Measurements from ENCODE around the gene HRCT1. TPM values are rescaled to one million over a fixed set of nuclear protein-coding genes. Genes with fewer than 3 reads are reported as not detected.
"Not testable (repeated sequence)": the region's sequence is repeated elsewhere in the genome, so short reads cannot be mapped to it uniquely, and the experiment has no call there.

Gene HRCT1
- total and polyA plus RNA-seq, 2 donors (not counting 1 experiment from before 2014, with no cell fraction given), result not detected

GRCh38 chr9:35896570-35896969 is 9.4 kb upstream of the HRCT1 start:
- H3K4me2 ChIP-seq (replicated peaks; ENCODE audit: low read depth, low read length, poor library complexity, severe bottlenecking), result no peak overlapping the region
- no peaks in the 10 kb centered on the region for H3K36me3 ChIP-seq (replicated peaks in 1 of 2; ENCODE audit: control extremely low read depth in 1 of 2, control insufficient read depth in 1 of 2, extremely low read depth in 1 of 2, insufficient read depth in 2 of 2, low read length in 1 of 2)
- POLR2A ChIA-PET, result no interaction called here
- Mint-ChIP-seq H3K4me3 (no peak overlapping the region), H3K27ac (no peak overlapping the region), H3K4me1 (no peaks in the 10 kb centered on the region), H3K9me3 (ENCODE audit: insufficient read depth) (no peaks in the 10 kb centered on the region), H3K27me3 (peaks cover 38% of the 10 kb centered on the region)
- no peak overlapping the region for H2AFZ ChIP-seq (ENCODE audit: insufficient read depth, low read depth, low read length, poor library complexity, severe bottlenecking)
- intact Hi-C loops (cut with micrococcal nuclease), result no loop called here
- no peaks in the 10 kb centered on the region for H3K9me3 ChIP-seq (ENCODE audit: control extremely low read depth in 1 of 3, control insufficient read depth in 2 of 3, insufficient read depth in 1 of 3, low read length in 2 of 3)
- DNase-seq, result no peak
- 100% methylated on average over 1 of the region's 2 CpGs for WGBS (ENCODE audit: insufficient coverage)
- CTCF ChIA-PET, result interaction anchor here (0.6 to 1.6 kb wide), 3 partner anchors 14 to 106 kb away, joined by 4 to 5 read pairs (median 4); no protein-coding TSS in a partner anchor
- no peaks in the 10 kb centered on the region for H4K20me1 ChIP-seq (ENCODE audit: control insufficient read depth, insufficient read depth, low read length, poor library complexity, severe bottlenecking)
- no peak for ATAC-seq (ENCODE audit: low read depth)
- no peak overlapping the region for H3K9ac ChIP-seq (ENCODE audit: low read length)
- no peaks in the 10 kb centered on the region for H3K79me2 ChIP-seq (ENCODE audit: control insufficient read depth, insufficient read depth, low read length)
- TF ChIP-seq CTCF (IDR thresholded peaks at IDR 0.05), result no peak
- TF ChIP-seq EZH2 (IDR thresholded peaks at IDR 0.05; ENCODE audit: borderline replicate concordance, insufficient read depth, low read depth, low read length, poor library complexity, severe bottlenecking), result no peak
- peaks cover 0 to 16% (median 7%) of the 10 kb centered on the region in 4 experiments for H3K27me3 ChIP-seq (replicated peaks in 1 of 4; ENCODE audit: control extremely low read depth in 1 of 4, control insufficient read depth in 3 of 4, insufficient read depth in 4 of 4, low read length in 3 of 4)
- H3K4me1 ChIP-seq (ENCODE audit: control insufficient read depth in 2 of 2, insufficient read depth in 2 of 2, low read length in 2 of 2), result no peaks in the 10 kb centered on the region
- H3K27ac ChIP-seq (ENCODE audit: low read length in 2 of 2), result no peak overlapping the region
- H3K4me3 ChIP-seq (ENCODE audit: control extremely low read depth in 1 of 5, extremely low read depth in 1 of 5, insufficient read depth in 1 of 5, low read depth in 2 of 5, low read length in 4 of 5), result no peak overlapping the region

- H3K27ac ChIP-seq (ENCODE audit: low read length in 2 of 2); H3K9ac ChIP-seq (ENCODE audit: low read length); H2AFZ ChIP-seq (ENCODE audit: insufficient read depth, low read depth, low read length, poor library complexity, severe bottlenecking); H3K4me1 Mint-ChIP-seq; H4K20me1 ChIP-seq (ENCODE audit: control insufficient read depth, insufficient read depth, low read length, poor library complexity, severe bottlenecking); H3K27ac Mint-ChIP-seq; intact Hi-C loops (cut with micrococcal nuclease); H3K4me1 ChIP-seq (ENCODE audit: control insufficient read depth in 2 of 2, insufficient read depth in 2 of 2, low read length in 2 of 2); H3K27me3 ChIP-seq (replicated peaks in 1 of 4; ENCODE audit: control extremely low read depth in 1 of 4, control insufficient read depth in 3 of 4, insufficient read depth in 4 of 4, low read length in 3 of 4); H3K4me2 ChIP-seq (replicated peaks; ENCODE audit: low read depth, low read length, poor library complexity, severe bottlenecking); ATAC-seq (ENCODE audit: low read depth); H3K4me3 Mint-ChIP-seq; H3K79me2 ChIP-seq (ENCODE audit: control insufficient read depth, insufficient read depth, low read length); H3K4me3 ChIP-seq (ENCODE audit: control extremely low read depth in 1 of 5, extremely low read depth in 1 of 5, insufficient read depth in 1 of 5, low read depth in 2 of 5, low read length in 4 of 5); DNase-seq; POLR2A ChIA-PET; H3K9me3 Mint-ChIP-seq (ENCODE audit: insufficient read depth); H3K36me3 ChIP-seq (replicated peaks in 1 of 2; ENCODE audit: control extremely low read depth in 1 of 2, control insufficient read depth in 1 of 2, extremely low read depth in 1 of 2, insufficient read depth in 2 of 2, low read length in 1 of 2); H3K9me3 ChIP-seq (ENCODE audit: control extremely low read depth in 1 of 3, control insufficient read depth in 2 of 3, insufficient read depth in 1 of 3, low read length in 2 of 3): not testable (repeated sequence)
- H3K27me3 Mint-ChIP-seq, result peaks cover 35% of the 10 kb centered on the region
- CTCF ChIA-PET, result interaction anchor here (1.0 to 1.5 kb wide), 4 partner anchors 9 to 126 kb away, joined by 3 to 5 read pairs (median 4); no protein-coding TSS in a partner anchor
- WGBS (ENCODE audit: insufficient coverage), result 84% methylated on average over 4 of the region's 7 CpGs
These were observed 8.5 kb upstream of the HRCT1 start for GRCh38 chr9:35897376-35898099.
